Measurements from ENCODE around the gene FNDC3A. TPM values are rescaled to one million over a fixed set of nuclear protein-coding genes. Genes with fewer than 3 reads are reported as not detected.
"Not testable (repeated sequence)": the region's sequence is repeated elsewhere in the genome, so short reads cannot be mapped to it uniquely, and the experiment has no call there.

The FNDC3A gene
- total RNA-seq, 1 donor from 2014 or later, result 41.8 TPM

GRCh38 chr13:49070021-49070420 is 94.3 kb downstream of the FNDC3A start:
- H3K27ac ChIP-seq (ENCODE audit: low read depth, low read length); H3K36me3 ChIP-seq (ENCODE audit: control insufficient read depth in 3 of 3, insufficient read depth in 3 of 3, low read length in 3 of 3); H3K9ac ChIP-seq (ENCODE audit: low read depth in 1 of 3, low read length in 3 of 3); H3K27me3 ChIP-seq (ENCODE audit: control insufficient read depth in 3 of 3, insufficient read depth in 3 of 3, low read length in 3 of 3); H3K4me1 ChIP-seq (ENCODE audit: control insufficient read depth in 3 of 3, insufficient read depth in 3 of 3, low read length in 3 of 3); H3K4me3 ChIP-seq (ENCODE audit: low read length in 3 of 3); H3K9me3 ChIP-seq (ENCODE audit: control insufficient read depth in 3 of 3, low read length in 3 of 3): not testable (repeated sequence)

GRCh38 chr13:49071341-49071937 is 95.7 kb downstream of the FNDC3A start:
- no peak overlapping the region for H3K9ac ChIP-seq (ENCODE audit: low read depth in 1 of 3, low read length in 3 of 3)

GRCh38 chr13:49082653-49083536 is 107.2 kb downstream of the FNDC3A start:
- Histone ChIP-seq H3K4me3 (ENCODE audit: low read length in 3 of 3) (no peak overlapping the region), H3K27ac (ENCODE audit: low read depth, low read length) (no peak overlapping the region), H3K9ac (ENCODE audit: low read depth in 1 of 3, low read length in 3 of 3) (no peak overlapping the region), H3K36me3 (ENCODE audit: control insufficient read depth in 3 of 3, insufficient read depth in 3 of 3, low read length in 3 of 3) (peaks cover 0 to 2% (median 0%) of the 10 kb centered on the region in 3 donors), H3K9me3 (ENCODE audit: control insufficient read depth in 3 of 3, low read length in 3 of 3) (no peaks in the 10 kb centered on the region), H3K4me1 (ENCODE audit: control insufficient read depth in 3 of 3, insufficient read depth in 3 of 3, low read length in 3 of 3) (no peaks in the 10 kb centered on the region), H3K27me3 (ENCODE audit: control insufficient read depth in 3 of 3, insufficient read depth in 3 of 3, low read length in 3 of 3) (no peaks in the 10 kb centered on the region)

More at GRCh38 chr13:49071341-49071937, 95.7 kb downstream of the FNDC3A start:
- Histone ChIP-seq H3K27ac (ENCODE audit: low read depth, low read length) (no peak overlapping the region), H3K36me3 (ENCODE audit: control insufficient read depth in 3 of 3, insufficient read depth in 3 of 3, low read length in 3 of 3) (no peaks in the 10 kb centered on the region), H3K9me3 (ENCODE audit: control insufficient read depth in 3 of 3, low read length in 3 of 3) (no peaks in the 10 kb centered on the region), H3K4me1 (ENCODE audit: control insufficient read depth in 3 of 3, insufficient read depth in 3 of 3, low read length in 3 of 3) (peaks cover 0 to 3% (median 0%) of the 10 kb centered on the region in 3 donors), H3K27me3 (ENCODE audit: control insufficient read depth in 3 of 3, insufficient read depth in 3 of 3, low read length in 3 of 3) (no peaks in the 10 kb centered on the region), H3K4me3 (ENCODE audit: low read length in 3 of 3) (no peak overlapping the region)

- Histone ChIP-seq H3K9ac (ENCODE audit: low read depth in 1 of 3, low read length in 3 of 3) (no peak overlapping the region), H3K36me3 (ENCODE audit: control insufficient read depth in 3 of 3, insufficient read depth in 3 of 3, low read length in 3 of 3) (peaks cover 0 to 2% (median 0%) of the 10 kb centered on the region in 3 donors), H3K4me3 (ENCODE audit: low read length in 3 of 3) (no peak overlapping the region)
Measured at GRCh38 chr13:49084961-49085360, 109.2 kb downstream of the FNDC3A start.

GRCh38 chr13:49086722-49087121 is 111.0 kb downstream of the FNDC3A start:
- no peak overlapping the region for H3K4me3 ChIP-seq (ENCODE audit: low read length in 3 of 3)
- no peak overlapping the region for H3K27ac ChIP-seq (ENCODE audit: low read depth, low read length)
- H3K9me3 ChIP-seq (ENCODE audit: control insufficient read depth in 3 of 3, low read length in 3 of 3), result no peaks in the 10 kb centered on the region
- no peak overlapping the region for H3K9ac ChIP-seq (ENCODE audit: low read depth in 1 of 3, low read length in 3 of 3)
- H3K36me3 ChIP-seq (ENCODE audit: control insufficient read depth in 3 of 3, insufficient read depth in 3 of 3, low read length in 3 of 3), result peaks cover 0 to 2% (median 0%) of the 10 kb centered on the region in 3 donors
- H3K27me3 ChIP-seq (ENCODE audit: control insufficient read depth in 3 of 3, insufficient read depth in 3 of 3, low read length in 3 of 3), result no peaks in the 10 kb centered on the region
- no peaks in the 10 kb centered on the region for H3K4me1 ChIP-seq (ENCODE audit: control insufficient read depth in 3 of 3, insufficient read depth in 3 of 3, low read length in 3 of 3)

More at GRCh38 chr13:49084961-49085360, 109.2 kb downstream of the FNDC3A start:
- Histone ChIP-seq H3K4me1 (ENCODE audit: control insufficient read depth in 3 of 3, insufficient read depth in 3 of 3, low read length in 3 of 3) (no peaks in the 10 kb centered on the region), H3K9me3 (ENCODE audit: control insufficient read depth in 3 of 3, low read length in 3 of 3) (no peaks in the 10 kb centered on the region), H3K27me3 (ENCODE audit: control insufficient read depth in 3 of 3, insufficient read depth in 3 of 3, low read length in 3 of 3) (no peaks in the 10 kb centered on the region), H3K27ac (ENCODE audit: low read depth, low read length) (no peak overlapping the region)

- Histone ChIP-seq H3K9me3 (ENCODE audit: control insufficient read depth in 3 of 3, low read length in 3 of 3) (no peaks in the 10 kb centered on the region), H3K27me3 (ENCODE audit: control insufficient read depth in 3 of 3, insufficient read depth in 3 of 3, low read length in 3 of 3) (no peaks in the 10 kb centered on the region), H3K4me1 (ENCODE audit: control insufficient read depth in 3 of 3, insufficient read depth in 3 of 3, low read length in 3 of 3) (peaks cover 6 to 9% (median 7%) of the 10 kb centered on the region in 3 donors), H3K4me3 (ENCODE audit: low read length in 3 of 3) (no peak overlapping the region), H3K27ac (ENCODE audit: low read depth, low read length) (no peak overlapping the region), H3K36me3 (ENCODE audit: control insufficient read depth in 3 of 3, insufficient read depth in 3 of 3, low read length in 3 of 3) (no peaks in the 10 kb centered on the region), H3K9ac (ENCODE audit: low read depth in 1 of 3, low read length in 3 of 3) (no peak overlapping the region)
Measured at GRCh38 chr13:49093376-49093775, 117.7 kb downstream of the FNDC3A start.

GRCh38 chr13:49097374-49097773 is 121.7 kb downstream of the FNDC3A start:
- H3K9me3 ChIP-seq (ENCODE audit: control insufficient read depth in 3 of 3, low read length in 3 of 3), result no peaks in the 10 kb centered on the region
- H3K4me3 ChIP-seq (ENCODE audit: low read length in 3 of 3), result no peak overlapping the region
- peaks cover 7 to 12% (median 9%) of the 10 kb centered on the region in 3 donors for H3K4me1 ChIP-seq (ENCODE audit: control insufficient read depth in 3 of 3, insufficient read depth in 3 of 3, low read length in 3 of 3)
- H3K9ac ChIP-seq (ENCODE audit: low read depth in 1 of 3, low read length in 3 of 3), result no peak overlapping the region
- no peaks in the 10 kb centered on the region for H3K36me3 ChIP-seq (ENCODE audit: control insufficient read depth in 3 of 3, insufficient read depth in 3 of 3, low read length in 3 of 3)
- H3K27me3 ChIP-seq (ENCODE audit: control insufficient read depth in 3 of 3, insufficient read depth in 3 of 3, low read length in 3 of 3), result no peaks in the 10 kb centered on the region
- no peak overlapping the region for H3K27ac ChIP-seq (ENCODE audit: low read depth, low read length)

GRCh38 chr13:49098198-49098597 is 122.5 kb downstream of the FNDC3A start:
- Histone ChIP-seq H3K27ac (ENCODE audit: low read depth, low read length) (peak overlapping the region; percentile 65), H3K4me3 (ENCODE audit: low read length in 3 of 3) (no peak overlapping the region), H3K27me3 (ENCODE audit: control insufficient read depth in 3 of 3, insufficient read depth in 3 of 3, low read length in 3 of 3) (no peaks in the 10 kb centered on the region), H3K4me1 (ENCODE audit: control insufficient read depth in 3 of 3, insufficient read depth in 3 of 3, low read length in 3 of 3) (peaks cover 7 to 12% (median 9%) of the 10 kb centered on the region in 3 donors), H3K9ac (ENCODE audit: low read depth in 1 of 3, low read length in 3 of 3) (peak overlapping the region in 1 of 3 donors; percentile 17), H3K9me3 (ENCODE audit: control insufficient read depth in 3 of 3, low read length in 3 of 3) (no peaks in the 10 kb centered on the region), H3K36me3 (ENCODE audit: control insufficient read depth in 3 of 3, insufficient read depth in 3 of 3, low read length in 3 of 3) (no peaks in the 10 kb centered on the region)

- H3K27me3 ChIP-seq (ENCODE audit: control insufficient read depth in 3 of 3, insufficient read depth in 3 of 3, low read length in 3 of 3), result no peaks in the 10 kb centered on the region
- H3K36me3 ChIP-seq (ENCODE audit: control insufficient read depth in 3 of 3, insufficient read depth in 3 of 3, low read length in 3 of 3), result no peaks in the 10 kb centered on the region
- peak overlapping the region; percentile 65 for H3K27ac ChIP-seq (ENCODE audit: low read depth, low read length)
- H3K9ac ChIP-seq (ENCODE audit: low read depth in 1 of 3, low read length in 3 of 3), result no peak overlapping the region
- H3K4me1 ChIP-seq (ENCODE audit: control insufficient read depth in 3 of 3, insufficient read depth in 3 of 3, low read length in 3 of 3), result peaks cover 7 to 12% (median 9%) of the 10 kb centered on the region in 3 donors
- H3K9me3 ChIP-seq (ENCODE audit: control insufficient read depth in 3 of 3, low read length in 3 of 3), result no peaks in the 10 kb centered on the region
- H3K4me3 ChIP-seq (ENCODE audit: low read length in 3 of 3), result no peak overlapping the region
Measured at GRCh38 chr13:49098771-49099512, 123.2 kb downstream of the FNDC3A start.

Data from skeletal muscle tissue (tissue), 4 donors.